Islet precursor cell (in vitro differentiated cells): ENCODE data around the gene CEMP1.

Experiments
- DNase-seq: peaks from one replicate; pipeline ENCODE4 v3.0.0-alpha.2; 2018

The CEMP1 gene

DNA sequence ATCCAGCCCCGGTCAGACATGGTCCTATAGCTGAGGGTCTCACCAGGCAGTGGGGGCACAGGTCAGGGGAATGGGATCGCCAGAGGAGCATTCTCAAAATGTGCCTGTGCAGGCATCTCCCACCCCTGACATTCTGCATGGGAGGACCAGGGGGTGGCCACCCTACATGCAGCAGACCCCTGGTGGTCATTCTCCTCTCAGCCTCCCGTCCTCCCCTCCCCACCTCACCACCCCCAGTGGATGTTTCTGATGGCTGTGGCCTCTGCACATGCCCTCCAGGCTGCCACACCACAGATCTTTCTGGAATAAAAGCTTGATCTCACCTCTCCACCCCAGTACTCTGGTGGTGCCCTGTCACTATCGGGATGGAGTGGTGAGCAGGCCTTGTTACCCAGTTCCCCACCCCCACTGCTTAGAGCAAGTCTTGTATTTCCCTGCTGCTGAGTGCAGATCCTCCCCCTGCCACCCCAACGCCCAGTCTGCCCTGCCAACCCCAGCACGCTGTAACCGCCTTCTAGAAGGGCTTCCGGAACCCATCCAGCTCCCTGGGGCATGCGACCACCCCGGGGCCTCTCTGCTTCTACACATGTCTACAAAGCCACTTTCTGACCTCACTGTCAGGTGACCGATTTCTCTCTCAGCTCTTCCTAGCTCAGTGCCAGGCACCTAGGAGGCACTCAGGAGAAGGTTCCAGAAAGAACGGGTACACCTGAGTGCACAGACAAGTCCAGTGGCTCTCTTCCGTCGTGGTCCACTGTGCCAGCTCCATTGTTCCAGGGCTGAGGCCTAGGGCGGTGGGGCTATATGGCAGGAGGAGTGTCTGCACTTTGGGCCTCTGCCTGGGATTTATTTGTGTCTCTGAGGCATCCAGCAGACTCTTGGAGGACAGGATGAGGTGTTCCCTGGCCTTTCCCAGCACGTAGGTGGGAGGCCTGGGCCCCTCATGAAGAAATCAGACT, 47.0 kb downstream of the CEMP1 start:
- no peak for DNase-seq

DNA sequence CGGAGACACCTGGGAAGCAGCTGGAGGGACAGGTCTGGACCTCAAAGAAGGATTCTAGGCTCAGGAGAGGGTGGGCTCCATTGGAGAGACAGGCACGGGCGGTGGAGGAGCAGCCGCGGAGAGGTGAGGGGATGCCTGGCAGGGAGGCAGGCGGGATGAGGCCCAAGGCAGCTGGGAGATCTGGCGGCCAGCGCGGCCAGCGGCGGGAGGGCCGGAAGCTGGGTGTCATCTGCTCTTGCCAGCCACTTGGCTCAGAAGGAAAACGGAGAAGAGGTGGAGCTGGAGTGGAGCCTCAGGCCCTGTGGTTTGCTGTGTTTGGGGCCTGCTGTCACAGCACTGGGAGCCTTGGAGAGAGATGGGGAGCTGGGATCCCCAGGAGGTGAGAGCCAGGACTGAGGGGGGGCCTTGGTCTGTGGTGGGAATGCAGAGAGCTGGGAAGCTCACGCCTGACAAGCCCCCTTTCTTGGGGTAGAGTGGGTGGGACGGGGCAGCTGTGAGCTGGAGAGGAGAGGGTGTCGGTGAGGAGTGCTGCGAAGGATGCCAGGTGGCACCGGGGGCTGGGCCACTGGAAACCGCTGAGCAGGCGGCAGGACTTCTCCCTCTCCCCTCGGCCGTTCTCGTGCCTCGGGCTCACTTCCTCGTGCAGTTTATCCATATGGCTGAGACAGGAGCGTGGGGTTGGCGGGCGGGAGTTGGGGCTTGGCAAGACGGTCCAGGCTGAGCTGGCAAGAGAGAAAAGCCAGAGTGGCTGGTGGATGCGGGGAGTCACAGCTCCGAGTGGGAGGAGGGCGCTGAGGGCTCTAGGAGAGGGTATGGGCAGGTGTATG, 48.3 kb downstream of the CEMP1 start:
- no peak for DNase-seq

DNA sequence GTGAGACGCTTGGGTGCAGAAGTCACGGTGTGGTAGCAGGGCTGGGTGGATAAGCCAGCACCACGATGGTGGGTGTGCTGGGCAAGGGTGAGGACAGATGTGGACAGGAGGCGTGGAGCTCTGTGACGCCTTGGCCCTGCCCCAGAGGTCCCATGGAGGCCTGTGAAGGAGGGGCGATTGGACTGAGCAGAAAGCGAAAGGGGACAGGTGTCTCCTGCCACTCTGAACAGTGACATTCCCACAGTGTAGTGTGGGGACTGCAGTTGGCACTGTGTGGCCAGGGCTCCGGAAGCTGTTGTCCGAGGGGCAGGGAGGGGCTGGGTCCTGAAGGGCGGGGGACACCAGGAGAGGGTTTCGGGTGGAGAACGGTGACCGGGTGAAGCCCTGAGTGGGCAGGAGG, 49.0 kb downstream of the CEMP1 start:
- no peak for DNase-seq

DNA sequence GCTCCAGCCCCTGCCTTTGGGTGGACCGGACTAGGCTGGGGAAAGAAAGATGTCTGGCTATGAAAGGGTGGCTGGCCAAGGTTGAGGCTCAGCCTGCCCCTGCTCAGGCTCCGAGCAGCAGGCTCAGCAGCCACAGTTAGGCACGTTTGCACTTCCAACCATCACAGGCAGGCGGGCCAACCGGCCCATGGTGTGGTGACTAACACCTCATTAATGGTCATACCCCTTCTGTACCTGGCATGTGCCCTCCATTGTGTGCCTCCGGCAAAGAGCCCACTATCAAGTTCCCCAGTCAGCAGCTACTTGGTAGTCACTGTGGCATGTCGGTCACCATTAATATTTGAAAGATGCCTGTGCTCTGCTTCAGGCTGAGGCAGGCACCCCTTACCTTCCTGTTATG, 49.5 kb downstream of the CEMP1 start:
- no peak for DNase-seq

DNA sequence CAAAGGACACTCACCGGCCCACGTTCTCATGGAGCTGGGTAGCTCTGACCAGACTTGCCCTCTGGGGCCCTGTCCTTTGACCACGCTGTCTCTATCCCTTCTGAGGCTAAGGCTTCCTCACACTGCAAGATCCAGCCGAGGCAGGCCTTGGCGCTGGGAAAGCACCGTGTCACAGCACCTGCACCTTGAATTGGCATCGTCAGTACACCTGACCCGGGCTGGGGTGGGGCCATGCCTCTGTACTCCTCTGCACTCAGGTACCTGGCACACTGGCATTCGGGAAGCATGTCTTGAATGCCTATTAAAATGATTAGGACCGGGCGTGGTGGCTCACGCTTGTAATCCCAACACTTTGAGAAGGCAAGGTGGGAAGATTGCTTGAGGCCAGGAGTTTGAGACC, 50.3 kb downstream of the CEMP1 start:
- no peak for DNase-seq
